Muscle of leg (tissue), 16 donors: ENCODE data around the gene CCDC188. TPM values are rescaled to one million over a fixed set of nuclear protein-coding genes. Genes with fewer than 3 reads are reported as not detected.

Source experiments
- DNase-seq: peaks from one replicate; pipeline ENCODE4 v3.0.0; 2013
- H3K27ac ChIP-seq: one replicate; pipeline ENCODE4 v1.5.1; 2013; ENCODE audit warnings: mild to moderate bottlenecking, low read length, control low read depth
- H3K27me3 ChIP-seq: one replicate; pipeline ENCODE4 v1.6.1; 2013; ENCODE audit warnings: low read length; ENCODE audit not compliant: control insufficient read depth, insufficient read depth
- H3K36me3 ChIP-seq: one replicate; pipeline ENCODE4 v1.6.1; 2013; ENCODE audit warnings: low read length; ENCODE audit not compliant: control insufficient read depth, insufficient read depth
- H3K4me1 ChIP-seq: one replicate; pipeline ENCODE4 v1.6.1; 2013; ENCODE audit warnings: low read length; ENCODE audit not compliant: control insufficient read depth, insufficient read depth
- H3K4me3 ChIP-seq: one replicate; pipeline ENCODE4 v1.5.1; 2013; ENCODE audit warnings: low read length, control low read depth
- H3K9me3 ChIP-seq: replicated peaks from 2 replicates; pipeline ENCODE4 v1.6.1; 2013; ENCODE audit warnings: low read depth, low read length; ENCODE audit not compliant: control insufficient read depth
- WGBS: methylation state at CpG from one replicate; pipeline ENCODE4 v1.1.5; 2013; ENCODE audit warnings: missing lambda C conversion rate; ENCODE audit not compliant: insufficient coverage; 5-methylcytosine and 5-hydroxymethylcytosine counted together
- long read RNA-seq, 11 donors: transcript quantifications; one replicate each; lab custom pipeline, GENCODE V29; 2026
- polyA plus RNA-seq, 8 donors: library from polyadenylated mRNA; unstranded; fragments of 120-200 nt; gene quantifications; one replicate each; pipeline versions ENCODE4 v1.2.1 to v1.2.3, GENCODE V29; 2013; ENCODE audit warnings: inconsistent platforms in 1 of 8, low replicate concordance in 1 of 8; ENCODE audit not compliant: insufficient read length in 8 of 8, insufficient read depth in 1 of 8
- total RNA-seq: library from RNA; stranded (reverse); fragments of 120-200 nt; gene quantifications from one replicate; pipeline ENCODE4 v1.2.4, GENCODE V29; 2013

The CCDC188 gene
- total RNA-seq: 0.93 TPM
- polyA plus RNA-seq: 1 to 10 TPM in 6 of 8 donors, under 1 TPM in 2; 0.84 to 2.8 (median 1.7) TPM
- long read RNA-seq, donor 1: 0 reads
- long read RNA-seq, donor 2: 0 reads
- long read RNA-seq, donor 3: 0 reads
- long read RNA-seq, donor 4: 0 reads
- long read RNA-seq, donor 5: 0 reads
- long read RNA-seq, donor 6: 0 reads
- long read RNA-seq, donor 7: 0 reads
- long read RNA-seq, donor 8: 0 reads
- long read RNA-seq, donor 9: 0 reads
- long read RNA-seq, donor 10: 0 reads
- long read RNA-seq, donor 11: 0 reads

GRCh38 chr22:20150381-20151275 is at the start of gene CCDC188:
TSS of gene CCDC188 (minus strand) at chr22:20151055. CDS start at chr22:20150986, 69 bp downstream.
- no peak for DNase-seq
- H3K4me3 ChIP-seq: no peak within 1 kb of the TSS
- no peak within 1 kb of the TSS for H3K27ac ChIP-seq
- H3K36me3 ChIP-seq: peaks cover 3% of the 10 kb centered on the region
- 73% methylated on average over 8 of the region's 14 CpGs for WGBS
- peaks cover 29% of the 10 kb centered on the region for H3K4me1 ChIP-seq
- H3K27me3 ChIP-seq: no peaks in the 10 kb centered on the region
- no peaks in the 10 kb centered on the region for H3K9me3 ChIP-seq

- no peak for DNase-seq
- H3K9me3 ChIP-seq: no peaks in the 10 kb centered on the region
- no peak overlapping the region for H3K4me3 ChIP-seq
- 88% methylated on average over 1 of the region's 5 CpGs for WGBS
- H3K36me3 ChIP-seq: no peaks in the 10 kb centered on the region
- peaks cover 27% of the 10 kb centered on the region for H3K4me1 ChIP-seq
- no peak overlapping the region for H3K27ac ChIP-seq
- H3K27me3 ChIP-seq: no peaks in the 10 kb centered on the region
Observed at GRCh38 chr22:20199906-20200305, 49.1 kb upstream of the CCDC188 start.

GRCh38 chr22:20199413-20199842 is 48.6 kb upstream of the CCDC188 start:
- H3K4me3 ChIP-seq: no peak overlapping the region
- WGBS: 80% methylated on average over 1 of the region's 1 CpG
- H3K27me3 ChIP-seq: no peaks in the 10 kb centered on the region
- no peaks in the 10 kb centered on the region for H3K9me3 ChIP-seq
- H3K27ac ChIP-seq: no peak overlapping the region
- no peak for DNase-seq
- H3K36me3 ChIP-seq: no peaks in the 10 kb centered on the region
- peaks cover 23% of the 10 kb centered on the region for H3K4me1 ChIP-seq

- no peaks in the 10 kb centered on the region for H3K9me3 ChIP-seq
- H3K4me1 ChIP-seq: peaks cover 16% of the 10 kb centered on the region
- no peak overlapping the region for H3K27ac ChIP-seq
- 48% methylated on average over 5 of the region's 10 CpGs for WGBS
- no peaks in the 10 kb centered on the region for H3K27me3 ChIP-seq
- H3K36me3 ChIP-seq: no peaks in the 10 kb centered on the region
- H3K4me3 ChIP-seq: no peak overlapping the region
- no peak for DNase-seq
Observed at GRCh38 chr22:20198557-20199319, 47.9 kb upstream of the CCDC188 start.

GRCh38 chr22:20197407-20198030 is 46.7 kb upstream of the CCDC188 start:
- Histone ChIP-seq H3K9me3 (no peaks in the 10 kb centered on the region), H3K36me3 (no peaks in the 10 kb centered on the region), H3K27me3 (no peaks in the 10 kb centered on the region), H3K4me1 (peaks cover 9% of the 10 kb centered on the region), H3K27ac (no peak overlapping the region), H3K4me3 (no peak overlapping the region)
- 77% methylated on average over 17 of the region's 18 CpGs for WGBS
- no peak for DNase-seq

- Histone ChIP-seq H3K4me3 (no peak overlapping the region), H3K4me1 (peaks cover 9% of the 10 kb centered on the region), H3K27ac (no peak overlapping the region), H3K9me3 (no peaks in the 10 kb centered on the region), H3K27me3 (peaks cover 5% of the 10 kb centered on the region), H3K36me3 (no peaks in the 10 kb centered on the region)
- DNase-seq: no peak
- 51% methylated on average over 17 of the region's 19 CpGs for WGBS
Observed at GRCh38 chr22:20196094-20196842, 45.4 kb upstream of the CCDC188 start.

GRCh38 chr22:20194681-20195593 is 44.1 kb upstream of the CCDC188 start:
- H3K27me3 ChIP-seq: peaks cover 5% of the 10 kb centered on the region
- H3K4me3 ChIP-seq: no peak overlapping the region
- peaks cover 4% of the 10 kb centered on the region for H3K4me1 ChIP-seq
- no peak overlapping the region for H3K27ac ChIP-seq
- DNase-seq: no peak
- no peaks in the 10 kb centered on the region for H3K36me3 ChIP-seq
- no peaks in the 10 kb centered on the region for H3K9me3 ChIP-seq
- 71% methylated on average over 11 of the region's 15 CpGs for WGBS

- Histone ChIP-seq H3K36me3 (no peaks in the 10 kb centered on the region), H3K4me3 (no peak overlapping the region), H3K27me3 (peaks cover 5% of the 10 kb centered on the region), H3K4me1 (peaks cover 4% of the 10 kb centered on the region), H3K9me3 (no peaks in the 10 kb centered on the region), H3K27ac (no peak overlapping the region)
- WGBS: 79% methylated on average over 11 of the region's 17 CpGs
- no peak for DNase-seq
Observed at GRCh38 chr22:20193761-20194494, 43.1 kb upstream of the CCDC188 start.
